Colonic mucosa (tissue), 4 donors: ENCODE data around the gene FAM234B. TPM values are rescaled to one million over a fixed set of nuclear protein-coding genes. Genes with fewer than 3 reads are reported as not detected.
A peak's percentile ranks its signal among the peaks of the same experiment; 100 is the strongest.

Experiments used
- DNase-seq: peaks from one replicate; pipeline ENCODE4 v3.0.0-alpha.2; 2020
- H3K27ac ChIP-seq: fragments of 200-600 bp; one replicate; pipeline ENCODE4 v1.8.0; 2021
- H3K27me3 ChIP-seq: fragments of 200-600 bp; one replicate; pipeline ENCODE4 v1.8.0; 2021
- H3K36me3 ChIP-seq: fragments of 200-600 bp; one replicate; pipeline ENCODE4 v1.8.0; 2021
- H3K4me1 ChIP-seq: fragments of 200-600 bp; one replicate; pipeline ENCODE4 v1.8.0; 2021; ENCODE audit warnings: mild to moderate bottlenecking
- H3K4me3 ChIP-seq: fragments of 200-600 bp; one replicate; pipeline ENCODE4 v1.8.0; 2021
- H3K9ac ChIP-seq, 2 donors: one replicate each; pipeline ENCODE4 v1.7.0; 2013; ENCODE audit warnings: control low read depth in 2 of 2, low read depth in 2 of 2, low read length in 2 of 2
- H3K9me3 ChIP-seq: fragments of 200-600 bp; one replicate; pipeline ENCODE4 v1.8.0; 2021
- intact Hi-C: fragments of 100-400 bp; cut with DNase I; formaldehyde crosslinking; loops from one replicate; pipeline ENCODE4 v1.14.1; 2022
- total RNA-seq, 2 donors: library from RNA; stranded (reverse); fragmentation: NEBNext Ultra II Directional in 1 of 2; extraction: Animal tissue kit (Norgen Biotek cat#: 25700) in 1 of 2; gene quantifications; one replicate each; pipeline ENCODE4 v1.2.1, GENCODE V29; 2021
- TF ChIP-seq, protein P1 (sequence below): fragments of 200-600 bp; IDR thresholded peaks from one replicate; pipeline ENCODE4 v1.8.0; 2022; ENCODE audit warnings: antibody characterized with exemption, mild to moderate bottlenecking
- donor health status: healthy.
- donor health status: DM: no; HTN: no; CAD: no.
- donor health status: DM: no; HTN: no; CAD: no.

FAM234B gene
- total RNA-seq, 2 donors from 2014 or later, result 1.5 to 2.0 TPM

DNA sequence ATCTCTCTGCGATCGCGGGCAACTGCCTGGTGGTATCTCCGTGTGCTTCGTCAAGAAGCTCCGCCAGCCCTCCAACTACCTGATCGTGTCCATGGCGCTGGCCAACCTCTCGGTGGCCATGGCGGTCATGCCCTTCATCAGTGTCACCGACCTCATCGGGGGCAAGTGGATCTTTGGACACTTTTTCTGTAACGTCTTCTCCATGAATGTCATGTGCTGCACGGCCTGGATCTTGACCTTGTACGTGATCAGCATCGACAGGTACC, 42.5 kb upstream of the FAM234B start:
- H3K4me3 ChIP-seq, result peak overlapping the region; percentile 58
- no peaks in the 10 kb centered on the region for H3K4me1 ChIP-seq
- no peaks in the 10 kb centered on the region for H3K36me3 ChIP-seq

DNA sequence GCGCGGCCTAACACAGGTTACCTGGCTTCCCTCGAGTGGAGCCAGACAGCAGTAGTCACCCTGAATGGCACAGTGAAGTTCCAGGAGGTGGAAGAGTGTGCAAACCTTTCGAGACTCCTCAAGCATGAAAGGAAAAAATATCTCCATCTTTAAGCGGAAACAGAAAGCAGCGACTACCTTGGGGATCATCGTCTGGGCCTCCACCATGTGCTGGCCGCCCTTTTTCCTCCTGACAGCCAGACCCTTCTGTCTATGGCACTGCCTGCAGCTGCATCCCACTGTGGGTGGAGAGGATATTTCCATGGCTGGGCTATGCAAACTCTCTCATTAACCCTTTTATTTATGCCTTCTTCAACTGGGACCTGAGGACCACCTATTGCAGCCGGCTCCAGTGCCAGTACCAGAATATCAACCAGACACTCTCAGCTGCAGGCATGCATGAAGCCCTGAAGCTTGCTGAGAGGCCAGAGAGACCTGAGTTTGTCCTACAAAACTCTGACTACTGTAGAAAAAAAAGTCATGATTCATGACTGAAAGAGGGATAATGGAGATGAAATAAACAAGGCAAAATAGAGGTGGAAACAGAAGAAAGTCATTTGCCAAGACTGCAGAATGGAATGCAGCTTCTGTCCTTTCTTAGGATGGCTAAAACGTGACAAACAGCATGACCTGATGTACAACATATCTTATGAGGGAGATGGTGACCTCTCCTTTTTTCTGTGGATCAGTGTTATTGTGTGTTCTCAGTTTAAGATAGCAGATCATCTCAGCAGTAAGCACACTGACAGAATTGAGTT, 41.7 kb upstream of the FAM234B start:
- no peak overlapping the region for H3K4me3 ChIP-seq
- no peaks in the 10 kb centered on the region for H3K36me3 ChIP-seq
- intact Hi-C loops, result loop anchor here (5.0 to 10.0 kb wide), 2 partner anchors 40 to 92 kb away; partner anchors contain the start of gene FAM234B
- H3K4me1 ChIP-seq, result no peaks in the 10 kb centered on the region
- no peak for DNase-seq
- no peak overlapping the region for H3K9ac ChIP-seq
- TF ChIP-seq, protein P1, sequence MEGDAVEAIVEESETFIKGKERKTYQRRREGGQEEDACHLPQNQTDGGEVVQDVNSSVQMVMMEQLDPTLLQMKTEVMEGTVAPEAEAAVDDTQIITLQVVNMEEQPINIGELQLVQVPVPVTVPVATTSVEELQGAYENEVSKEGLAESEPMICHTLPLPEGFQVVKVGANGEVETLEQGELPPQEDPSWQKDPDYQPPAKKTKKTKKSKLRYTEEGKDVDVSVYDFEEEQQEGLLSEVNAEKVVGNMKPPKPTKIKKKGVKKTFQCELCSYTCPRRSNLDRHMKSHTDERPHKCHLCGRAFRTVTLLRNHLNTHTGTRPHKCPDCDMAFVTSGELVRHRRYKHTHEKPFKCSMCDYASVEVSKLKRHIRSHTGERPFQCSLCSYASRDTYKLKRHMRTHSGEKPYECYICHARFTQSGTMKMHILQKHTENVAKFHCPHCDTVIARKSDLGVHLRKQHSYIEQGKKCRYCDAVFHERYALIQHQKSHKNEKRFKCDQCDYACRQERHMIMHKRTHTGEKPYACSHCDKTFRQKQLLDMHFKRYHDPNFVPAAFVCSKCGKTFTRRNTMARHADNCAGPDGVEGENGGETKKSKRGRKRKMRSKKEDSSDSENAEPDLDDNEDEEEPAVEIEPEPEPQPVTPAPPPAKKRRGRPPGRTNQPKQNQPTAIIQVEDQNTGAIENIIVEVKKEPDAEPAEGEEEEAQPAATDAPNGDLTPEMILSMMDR, result no peak
- no peak overlapping the region for H3K27ac ChIP-seq
- no peaks in the 10 kb centered on the region for H3K27me3 ChIP-seq
- no peaks in the 10 kb centered on the region for H3K9me3 ChIP-seq

More for the DNA sequence above, 42.5 kb upstream of the FAM234B start:
- Histone ChIP-seq H3K27ac (no peak overlapping the region), H3K9me3 (no peaks in the 10 kb centered on the region), H3K27me3 (no peaks in the 10 kb centered on the region), H3K9ac (peak overlapping the region; percentile 40 to 71)
- intact Hi-C loops, result loop anchor here (5.0 to 10.0 kb wide), 2 partner anchors 41 to 93 kb away; partner anchors contain the start of gene FAM234B
- DNase-seq, result no peak
- TF ChIP-seq, protein P1, result no peak

DNA sequence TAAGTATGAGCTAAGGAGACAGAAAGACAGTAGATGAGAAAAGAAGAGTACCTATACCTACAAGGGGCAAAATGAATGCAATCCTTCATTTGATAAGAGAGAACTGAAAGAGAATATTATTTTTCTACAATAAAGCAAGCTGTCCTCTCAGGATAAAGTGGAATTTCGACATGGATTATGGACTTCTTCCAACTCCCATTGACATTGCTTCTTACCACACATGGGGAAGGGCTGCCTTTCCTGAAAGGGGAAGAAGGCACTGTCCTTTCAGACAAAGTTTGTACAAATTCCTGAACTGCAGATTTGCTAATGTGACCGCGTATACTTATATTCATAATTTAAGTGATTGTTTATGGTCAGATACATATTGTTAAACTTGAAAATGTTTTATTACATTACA, 39.8 kb upstream of the FAM234B start:
- intact Hi-C loops, result loop anchor here (5.0 to 10.0 kb wide), 2 partner anchors 38 to 90 kb away; partner anchors contain the start of gene FAM234B
- no peaks in the 10 kb centered on the region for H3K27me3 ChIP-seq
- TF ChIP-seq, protein P1, result no peak
- no peaks in the 10 kb centered on the region for H3K36me3 ChIP-seq
- H3K9ac ChIP-seq, result no peak overlapping the region
- no peaks in the 10 kb centered on the region for H3K4me1 ChIP-seq
- no peak overlapping the region for H3K4me3 ChIP-seq
- H3K27ac ChIP-seq, result no peak overlapping the region
- H3K9me3 ChIP-seq, result no peaks in the 10 kb centered on the region
- DNase-seq, result no peak

DNA sequence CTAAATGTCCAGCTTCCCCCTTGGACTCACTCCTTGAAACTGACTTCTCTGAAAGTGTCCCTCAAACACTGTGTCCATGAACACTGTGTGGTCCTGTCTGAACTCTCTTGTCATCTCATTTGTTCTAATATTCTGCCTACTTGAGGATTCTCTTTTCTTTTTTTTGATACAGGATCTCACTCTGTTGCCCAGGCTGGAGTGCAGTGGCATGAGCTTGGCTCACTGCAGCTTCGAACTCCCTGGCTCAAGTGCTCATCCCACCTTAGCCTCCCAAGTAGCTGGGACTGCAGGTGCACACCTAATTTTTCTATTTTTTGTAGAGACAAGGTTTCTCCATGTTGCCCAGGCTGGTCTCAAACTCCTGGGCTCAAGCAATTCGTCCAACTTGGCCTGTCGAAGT, 39.2 kb upstream of the FAM234B start:
- H3K27ac ChIP-seq, result no peak overlapping the region
- H3K36me3 ChIP-seq, result no peaks in the 10 kb centered on the region
- TF ChIP-seq, protein P1, result no peak
- H3K27me3 ChIP-seq, result no peaks in the 10 kb centered on the region
- H3K9ac ChIP-seq, result no peak overlapping the region
- DNase-seq, result no peak
- H3K4me3 ChIP-seq, result no peak overlapping the region
- no peaks in the 10 kb centered on the region for H3K9me3 ChIP-seq
- intact Hi-C loops, result loop anchor here (5.0 to 10.0 kb wide), 2 partner anchors 37 to 90 kb away; partner anchors contain the start of gene FAM234B
- H3K4me1 ChIP-seq, result no peaks in the 10 kb centered on the region

DNA sequence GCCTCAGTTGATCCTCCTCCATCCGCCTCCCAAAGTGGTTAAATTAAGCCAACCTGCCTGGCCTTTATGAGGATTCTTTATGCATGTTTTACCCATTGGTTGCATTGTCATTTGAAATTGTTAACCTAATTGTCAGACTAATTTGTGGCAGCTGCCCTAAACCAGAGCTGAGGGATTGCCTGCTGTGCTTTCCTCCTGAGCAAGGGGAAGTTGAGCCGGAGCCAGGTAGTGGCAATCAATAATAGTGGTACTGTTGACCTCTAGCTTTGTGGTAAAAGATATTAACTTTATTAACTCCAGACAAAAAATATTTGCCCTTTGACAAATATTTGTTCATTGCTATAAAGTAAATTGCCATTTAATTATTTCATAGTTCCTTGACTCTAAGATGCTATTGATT, 38.5 kb upstream of the FAM234B start:
- Histone ChIP-seq H3K27me3 (no peaks in the 10 kb centered on the region), H3K9ac (no peak overlapping the region), H3K27ac (no peak overlapping the region), H3K4me3 (no peak overlapping the region), H3K36me3 (no peaks in the 10 kb centered on the region), H3K4me1 (no peaks in the 10 kb centered on the region), H3K9me3 (no peaks in the 10 kb centered on the region)
- TF ChIP-seq, protein P1, result no peak
- intact Hi-C loops, result loop anchor here (10.0 kb wide), 1 partner anchor 89 kb away; no protein-coding TSS in a partner anchor
- no peak for DNase-seq
